PC-3 (cell line): ENCODE data around the gene MSI2.

Experiments
- EZH2 ChIP-seq: fragments of 300-600 bp; sonication (generic); IDR thresholded peaks from one replicate; pipeline ENCODE4 v1.6.1; 2017; ENCODE audit warnings: antibody characterized with exemption, mild to moderate bottlenecking, low read length; ENCODE audit not compliant: unreplicated experiment
- TF ChIP-seq, protein P1 (sequence below): fragments of 300-600 bp; sonication (generic); conservative IDR thresholded peaks from 2 replicates; pipeline ENCODE4 v1.5.1; 2017; ENCODE audit warnings: antibody characterized with exemption, low read depth, mild to moderate bottlenecking, low read length

DNA sequence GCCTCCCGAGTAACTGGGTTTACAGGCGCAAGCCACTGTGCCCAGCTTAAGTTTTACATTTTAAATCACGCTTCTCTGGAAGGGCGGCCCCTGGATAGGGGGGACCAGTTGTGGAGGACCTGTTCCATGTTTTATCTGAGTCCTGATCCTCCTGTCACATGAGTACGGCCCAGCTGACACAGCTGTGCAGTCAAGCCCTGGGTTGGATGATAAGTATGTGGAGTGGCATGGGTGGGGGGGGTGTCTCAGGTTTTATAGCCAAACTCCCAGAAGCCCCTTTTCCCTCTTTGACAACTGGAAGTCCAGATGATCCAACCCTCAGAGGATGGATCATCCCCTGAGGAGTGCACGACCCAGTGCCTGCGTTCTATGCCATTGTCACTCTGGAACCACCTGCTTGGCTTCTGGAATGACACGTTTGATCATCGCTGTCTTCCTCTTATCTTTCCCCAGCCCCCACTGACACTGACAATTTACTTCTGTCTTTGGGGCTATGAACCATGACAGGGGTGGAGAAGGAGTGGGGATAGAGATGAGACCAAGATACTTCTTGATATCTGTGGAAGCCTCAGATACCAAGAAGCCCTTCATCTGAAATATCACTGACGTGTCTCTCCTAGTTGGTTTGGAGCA, 191.2 kb downstream of the MSI2 start:
- TF ChIP-seq, protein P1, sequence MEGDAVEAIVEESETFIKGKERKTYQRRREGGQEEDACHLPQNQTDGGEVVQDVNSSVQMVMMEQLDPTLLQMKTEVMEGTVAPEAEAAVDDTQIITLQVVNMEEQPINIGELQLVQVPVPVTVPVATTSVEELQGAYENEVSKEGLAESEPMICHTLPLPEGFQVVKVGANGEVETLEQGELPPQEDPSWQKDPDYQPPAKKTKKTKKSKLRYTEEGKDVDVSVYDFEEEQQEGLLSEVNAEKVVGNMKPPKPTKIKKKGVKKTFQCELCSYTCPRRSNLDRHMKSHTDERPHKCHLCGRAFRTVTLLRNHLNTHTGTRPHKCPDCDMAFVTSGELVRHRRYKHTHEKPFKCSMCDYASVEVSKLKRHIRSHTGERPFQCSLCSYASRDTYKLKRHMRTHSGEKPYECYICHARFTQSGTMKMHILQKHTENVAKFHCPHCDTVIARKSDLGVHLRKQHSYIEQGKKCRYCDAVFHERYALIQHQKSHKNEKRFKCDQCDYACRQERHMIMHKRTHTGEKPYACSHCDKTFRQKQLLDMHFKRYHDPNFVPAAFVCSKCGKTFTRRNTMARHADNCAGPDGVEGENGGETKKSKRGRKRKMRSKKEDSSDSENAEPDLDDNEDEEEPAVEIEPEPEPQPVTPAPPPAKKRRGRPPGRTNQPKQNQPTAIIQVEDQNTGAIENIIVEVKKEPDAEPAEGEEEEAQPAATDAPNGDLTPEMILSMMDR, result no peak
- no peak for TF ChIP-seq EZH2
